Measurements from ENCODE around the gene HSP90AA1. TPM values are rescaled to one million over a fixed set of nuclear protein-coding genes. Genes with fewer than 3 reads are reported as not detected.

The HSP90AA1 gene
- total RNA-seq, 3 donors from 2014 or later = 1,385 to 1,509 (median 1,444) TPM

- no peak for DNase-seq
- Mint-ChIP-seq H3K36me3 (ENCODE audit: insufficient read depth) (peaks cover 41% of the 10 kb centered on the region), H3K9me3 (no peaks in the 10 kb centered on the region), H3K27me3 (ENCODE audit: low read depth) (no peaks in the 10 kb centered on the region), H3K4me1 (ENCODE audit: low read depth) (no peaks in the 10 kb centered on the region), H3K4me3 (no peak overlapping the region)
- ATAC-seq = no peak
Observed at GRCh38 chr14:102047808-102048540, 38.9 kb downstream of the HSP90AA1 start.

GRCh38 chr14:102046337-102047278 is 40.2 kb downstream of the HSP90AA1 start:
- DNase-seq = no peak
- Mint-ChIP-seq H3K36me3 (ENCODE audit: insufficient read depth) (peaks cover 41% of the 10 kb centered on the region), H3K27me3 (ENCODE audit: low read depth) (no peaks in the 10 kb centered on the region), H3K9me3 (no peaks in the 10 kb centered on the region), H3K4me3 (no peak overlapping the region), H3K4me1 (ENCODE audit: low read depth) (no peaks in the 10 kb centered on the region)
- peak in 1 of 2 donors; percentile 58 for ATAC-seq

GRCh38 chr14:102044566-102044965 is 42.3 kb downstream of the HSP90AA1 start:
- no peak for DNase-seq

GRCh38 chr14:102043251-102044025 is 43.4 kb downstream of the HSP90AA1 start:
- Mint-ChIP-seq H3K4me3 (no peak overlapping the region), H3K9me3 (no peaks in the 10 kb centered on the region), H3K36me3 (ENCODE audit: insufficient read depth) (peaks cover 43% of the 10 kb centered on the region), H3K4me1 (ENCODE audit: low read depth) (no peaks in the 10 kb centered on the region), H3K27me3 (ENCODE audit: low read depth) (no peaks in the 10 kb centered on the region)
- no peak for DNase-seq
- no peak for ATAC-seq

More at GRCh38 chr14:102044566-102044965, 42.3 kb downstream of the HSP90AA1 start:
- H3K27me3 Mint-ChIP-seq (ENCODE audit: low read depth) = no peaks in the 10 kb centered on the region
- peaks cover 41% of the 10 kb centered on the region for H3K36me3 Mint-ChIP-seq (ENCODE audit: insufficient read depth)
- no peaks in the 10 kb centered on the region for H3K4me1 Mint-ChIP-seq (ENCODE audit: low read depth)
- no peaks in the 10 kb centered on the region for H3K9me3 Mint-ChIP-seq
- ATAC-seq = no peak
- no peak overlapping the region for H3K4me3 Mint-ChIP-seq

- Mint-ChIP-seq H3K4me3 (no peak overlapping the region), H3K4me1 (ENCODE audit: low read depth) (no peaks in the 10 kb centered on the region), H3K36me3 (ENCODE audit: insufficient read depth) (peaks cover 41% of the 10 kb centered on the region), H3K9me3 (no peaks in the 10 kb centered on the region), H3K27me3 (ENCODE audit: low read depth) (no peaks in the 10 kb centered on the region)
- DNase-seq (no peak), ATAC-seq (no peak)
Observed at GRCh38 chr14:102042699-102043098, 44.1 kb downstream of the HSP90AA1 start.

GRCh38 chr14:102040153-102040552 is 46.7 kb downstream of the HSP90AA1 start:
- Mint-ChIP-seq H3K4me3 (no peak overlapping the region), H3K9me3 (no peaks in the 10 kb centered on the region), H3K27me3 (ENCODE audit: low read depth) (no peaks in the 10 kb centered on the region), H3K4me1 (ENCODE audit: low read depth) (no peaks in the 10 kb centered on the region), H3K36me3 (ENCODE audit: insufficient read depth) (peaks cover 47% of the 10 kb centered on the region)
- DNase-seq (no peak), ATAC-seq (no peak)

GRCh38 chr14:102039157-102039556 is 47.7 kb downstream of the HSP90AA1 start:
- Mint-ChIP-seq H3K9me3 (no peaks in the 10 kb centered on the region), H3K4me3 (no peak overlapping the region), H3K27me3 (ENCODE audit: low read depth) (no peaks in the 10 kb centered on the region), H3K4me1 (ENCODE audit: low read depth) (no peaks in the 10 kb centered on the region), H3K36me3 (ENCODE audit: insufficient read depth) (peaks cover 48% of the 10 kb centered on the region)
- ATAC-seq = no peak
- no peak for DNase-seq

- Mint-ChIP-seq H3K27me3 (ENCODE audit: low read depth) (no peaks in the 10 kb centered on the region), H3K9me3 (no peaks in the 10 kb centered on the region), H3K4me3 (no peak overlapping the region), H3K36me3 (ENCODE audit: insufficient read depth) (peaks cover 53% of the 10 kb centered on the region), H3K4me1 (ENCODE audit: low read depth) (no peaks in the 10 kb centered on the region)
- ATAC-seq (no peak), DNase-seq (no peak)
Observed at GRCh38 chr14:102037686-102038085, 49.2 kb downstream of the HSP90AA1 start.

GRCh38 chr14:102035914-102036313 is 50.9 kb downstream of the HSP90AA1 start:
- Mint-ChIP-seq H3K9me3 (no peaks in the 10 kb centered on the region), H3K4me3 (no peak overlapping the region), H3K36me3 (ENCODE audit: insufficient read depth) (peaks cover 51% of the 10 kb centered on the region), H3K27me3 (ENCODE audit: low read depth) (no peaks in the 10 kb centered on the region), H3K4me1 (ENCODE audit: low read depth) (no peaks in the 10 kb centered on the region)
- no peak for DNase-seq
- no peak for ATAC-seq

- H3K4me1 Mint-ChIP-seq (ENCODE audit: low read depth) = no peaks in the 10 kb centered on the region
- DNase-seq (no peak), ATAC-seq (no peak)
- H3K9me3 Mint-ChIP-seq = no peaks in the 10 kb centered on the region
- no peak overlapping the region for H3K4me3 Mint-ChIP-seq
- peaks cover 55% of the 10 kb centered on the region for H3K36me3 Mint-ChIP-seq (ENCODE audit: insufficient read depth)
- no peaks in the 10 kb centered on the region for H3K27me3 Mint-ChIP-seq (ENCODE audit: low read depth)
Observed at GRCh38 chr14:102034301-102034700, 52.5 kb downstream of the HSP90AA1 start.

- ATAC-seq = no peak
- Mint-ChIP-seq H3K36me3 (ENCODE audit: insufficient read depth) (peaks cover 56% of the 10 kb centered on the region), H3K4me1 (ENCODE audit: low read depth) (no peaks in the 10 kb centered on the region), H3K4me3 (no peak overlapping the region), H3K27me3 (ENCODE audit: low read depth) (no peaks in the 10 kb centered on the region), H3K9me3 (no peaks in the 10 kb centered on the region)
- no peak for DNase-seq
Observed at GRCh38 chr14:102033241-102033640, 53.6 kb downstream of the HSP90AA1 start.
